ENCODE measurements around the gene IL6R.
A peak's percentile ranks its signal among the peaks of the same experiment; 100 is the strongest.
"Not testable (repeated sequence)": the region's sequence is repeated elsewhere in the genome, so short reads cannot be mapped to it uniquely, and the experiment has no call there.

IL6R gene

DNA sequence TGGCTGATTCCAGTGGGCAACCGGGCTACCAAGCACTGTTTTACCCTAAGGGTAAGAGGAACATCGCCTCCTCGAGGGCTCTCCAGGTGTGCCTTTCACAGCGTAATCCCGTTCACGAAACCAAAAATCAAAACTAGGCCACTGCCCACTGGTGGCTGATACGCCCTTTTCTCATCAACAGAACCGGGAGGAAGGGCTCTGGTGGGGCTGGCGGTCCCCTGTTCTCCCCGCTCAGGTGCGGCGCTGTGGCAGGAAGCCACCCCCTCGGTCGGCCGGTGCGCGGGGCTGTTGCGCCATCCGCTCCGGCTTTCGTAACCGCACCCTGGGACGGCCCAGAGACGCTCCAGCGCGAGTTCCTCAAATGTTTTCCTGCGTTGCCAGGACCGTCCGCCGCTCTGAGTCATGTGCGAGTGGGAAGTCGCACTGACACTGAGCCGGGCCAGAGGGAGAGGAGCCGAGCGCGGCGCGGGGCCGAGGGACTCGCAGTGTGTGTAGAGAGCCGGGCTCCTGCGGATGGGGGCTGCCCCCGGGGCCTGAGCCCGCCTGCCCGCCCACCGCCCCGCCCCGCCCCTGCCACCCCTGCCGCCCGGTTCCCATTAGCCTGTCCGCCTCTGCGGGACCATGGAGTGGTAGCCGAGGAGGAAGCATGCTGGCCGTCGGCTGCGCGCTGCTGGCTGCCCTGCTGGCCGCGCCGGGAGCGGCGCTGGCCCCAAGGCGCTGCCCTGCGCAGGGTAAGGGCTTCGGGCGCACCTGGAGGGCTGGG is at the start of gene IL6R:
IL6R (plus strand) TSS at position 360 of the 763 bp plus-strand sequence; CDS start at position 647, 287 bp downstream.
- in situ Hi-C loops (cut with HindIII; ENCODE audit: low sequenced_read_pairs), result loop anchor here (10.0 kb wide), 1 partner anchor 70 kb away; no protein-coding TSS in a partner anchor
- H3K4me3 ChIP-seq (ENCODE audit: low read depth, low read length), result peak within 1 kb of the TSS; percentile 52
- peak; percentile 61 for TF ChIP-seq CTCF (IDR thresholded peaks at IDR 0.05; ENCODE audit: low read depth, low read length)
- DNase-seq (ENCODE audit: low read depth, low spot score), result peak; percentile 89

- in situ Hi-C loops (cut with HindIII; ENCODE audit: low sequenced_read_pairs), result no loop called here
- H3K4me3 ChIP-seq (ENCODE audit: low read depth, low read length), result no peak overlapping the region
- DNase-seq (ENCODE audit: low read depth, low spot score), result no peak
- TF ChIP-seq CTCF (IDR thresholded peaks at IDR 0.05; ENCODE audit: low read depth, low read length), result no peak
Measured at GRCh38 chr1:154358519-154358918, 46.6 kb upstream of the IL6R start.

DNA sequence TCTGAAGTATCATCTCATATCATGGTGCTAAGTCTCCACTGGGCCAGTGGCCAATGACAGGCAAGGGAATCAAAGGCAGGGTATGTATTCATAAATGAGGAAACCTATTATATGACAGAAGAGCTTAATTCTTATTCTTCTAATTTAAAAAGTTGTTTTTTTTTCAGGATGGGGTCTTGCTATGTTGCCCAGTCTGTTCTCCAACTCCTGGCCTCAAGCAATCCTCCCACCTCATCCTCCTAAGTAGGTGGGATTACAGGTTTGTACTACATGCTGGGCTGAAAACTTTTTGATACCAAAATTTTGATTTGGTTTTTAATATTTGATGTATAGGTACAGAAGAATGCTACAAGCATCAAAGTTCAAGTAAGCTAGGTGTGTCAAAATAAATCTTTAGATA is 44.9 kb upstream of the IL6R start:
- H3K4me3 ChIP-seq (ENCODE audit: low read depth, low read length), result no peak overlapping the region
- in situ Hi-C loops (cut with HindIII; ENCODE audit: low sequenced_read_pairs), result no loop called here
- no peak for DNase-seq (ENCODE audit: low read depth, low spot score)
- no peak for TF ChIP-seq CTCF (IDR thresholded peaks at IDR 0.05; ENCODE audit: low read depth, low read length)

DNA sequence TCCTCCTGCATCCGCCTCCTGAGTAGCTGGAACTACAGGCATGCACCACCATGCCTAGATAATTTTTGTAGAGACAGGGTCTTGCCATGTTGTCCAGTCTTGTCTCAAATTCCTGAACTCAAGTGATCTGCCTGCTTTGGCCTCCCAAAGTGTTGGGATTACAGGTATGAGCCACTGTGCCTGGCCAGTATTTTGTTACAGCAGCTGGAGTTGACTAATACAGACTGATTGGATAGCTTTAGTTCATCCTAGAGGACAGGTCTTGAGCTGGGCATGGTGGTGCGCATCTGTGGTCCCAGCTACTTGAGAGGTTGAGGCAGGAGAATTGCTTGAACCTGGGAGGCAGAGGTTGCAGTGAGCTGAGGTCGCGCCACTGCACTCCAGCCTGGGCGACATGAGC is 44.3 kb upstream of the IL6R start:
- DNase-seq (ENCODE audit: low read depth, low spot score); in situ Hi-C loops (cut with HindIII; ENCODE audit: low sequenced_read_pairs); H3K4me3 ChIP-seq (ENCODE audit: low read depth, low read length): not testable (repeated sequence)

GRCh38 chr1:154361357-154361756 is 43.8 kb upstream of the IL6R start:
- no peak for DNase-seq (ENCODE audit: low read depth, low spot score)
- no peak for TF ChIP-seq CTCF (IDR thresholded peaks at IDR 0.05; ENCODE audit: low read depth, low read length)

DNA sequence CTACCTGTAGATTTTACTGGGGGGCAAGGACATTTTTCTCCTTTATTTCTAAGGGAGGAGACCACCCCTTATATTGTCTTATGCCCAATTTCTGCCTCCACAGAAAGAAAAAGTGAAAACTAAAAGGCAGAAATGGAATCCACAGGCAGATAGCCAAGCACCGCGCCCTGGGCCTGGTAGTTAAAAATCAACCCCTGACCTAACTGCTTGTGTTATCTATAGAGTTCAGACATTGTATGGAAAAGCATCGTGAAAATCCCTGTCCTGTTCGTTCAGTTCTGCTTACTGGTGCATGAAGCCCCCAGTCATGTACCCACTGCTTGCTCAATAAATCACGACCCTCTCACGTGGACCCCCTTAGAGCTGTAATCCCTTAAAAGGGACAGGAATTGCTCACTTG is 33.7 kb upstream of the IL6R start:
- DNase-seq (ENCODE audit: low read depth, low spot score), result no peak
- in situ Hi-C loops (cut with HindIII; ENCODE audit: low sequenced_read_pairs), result no loop called here
- H3K4me3 ChIP-seq (ENCODE audit: low read depth, low read length), result no peak overlapping the region
- TF ChIP-seq CTCF (IDR thresholded peaks at IDR 0.05; ENCODE audit: low read depth, low read length), result no peak

More at GRCh38 chr1:154361357-154361756, 43.8 kb upstream of the IL6R start:
- H3K4me3 ChIP-seq (ENCODE audit: low read depth, low read length), result no peak overlapping the region
- in situ Hi-C loops (cut with HindIII; ENCODE audit: low sequenced_read_pairs), result no loop called here

- in situ Hi-C loops (cut with HindIII; ENCODE audit: low sequenced_read_pairs); H3K4me3 ChIP-seq (ENCODE audit: low read depth, low read length); DNase-seq (ENCODE audit: low read depth, low spot score): not testable (repeated sequence)
Measured at GRCh38 chr1:154373777-154374357, 31.3 kb upstream of the IL6R start.

All from astrocyte of the spinal cord (primary cell).